NCI-H1694 (cell line): ENCODE data around the gene OR2T3.
"Not testable (repeated sequence)": the region's sequence is repeated elsewhere in the genome, so short reads cannot be mapped to it uniquely, and the experiment has no call there.

ENCODE experiments used
- DNase-seq: peaks from one replicate; lab custom pipeline; 2025; lab: John Stamatoyannopoulos, UW

The OR2T3 gene

DNA sequence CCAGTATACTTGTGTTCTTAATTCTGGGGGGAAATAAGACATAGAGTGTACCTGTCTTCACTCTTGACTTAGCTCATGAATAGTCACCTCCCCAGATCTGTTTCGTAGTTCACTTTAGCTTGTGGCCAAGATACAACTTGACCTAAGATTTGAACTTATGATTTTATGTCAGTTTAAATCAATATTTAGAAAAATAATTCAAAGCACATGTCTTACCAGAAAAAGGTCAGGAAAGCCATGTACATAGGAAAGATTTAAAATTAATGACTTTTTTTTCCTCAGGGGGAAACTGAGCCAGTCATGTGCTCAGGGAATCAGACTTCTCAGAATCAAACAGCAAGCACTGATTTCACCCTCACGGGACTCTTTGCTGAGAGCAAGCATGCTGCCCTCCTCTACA lies at the start of gene OR2T3:
OR2T3 (plus strand) TSS at position 301 of the 400 bp plus-strand sequence; CDS start at position 301, 0 bp downstream.
- not testable (repeated sequence) for DNase-seq

DNA sequence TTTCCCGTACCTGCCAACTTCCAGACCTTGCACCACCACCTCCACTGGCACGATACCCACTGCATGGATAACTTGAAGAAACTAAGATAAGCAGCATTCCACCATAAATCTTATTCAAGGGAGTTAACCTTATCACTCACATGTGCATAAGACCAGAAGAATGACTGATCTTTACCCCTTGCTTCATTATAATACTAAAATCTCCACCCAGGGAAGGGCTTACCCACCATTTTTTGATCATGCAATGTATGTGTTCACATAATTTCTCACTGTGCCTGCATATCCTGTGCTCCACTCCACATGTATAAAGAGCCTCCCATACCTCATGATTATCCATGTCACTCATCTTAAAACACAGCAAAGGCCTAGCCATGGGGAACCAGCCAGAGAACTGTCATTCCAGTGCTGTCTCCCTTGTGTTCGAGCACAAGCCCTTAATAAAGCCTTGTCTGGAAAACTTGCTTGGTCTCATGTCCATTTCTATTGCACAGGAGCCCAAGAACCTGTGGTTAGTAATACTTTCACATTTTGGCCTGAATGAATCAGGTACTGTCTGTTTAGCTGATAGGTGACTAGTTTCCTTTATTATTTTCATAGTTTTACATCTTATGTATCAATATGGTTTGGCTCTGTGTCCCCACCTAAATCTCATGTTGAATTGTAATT lies 45.5 kb upstream of the OR2T3 start:
- not testable (repeated sequence) for DNase-seq

- not testable (repeated sequence) for DNase-seq
Measured at GRCh38 chr1:248428192-248428533, 45.0 kb upstream of the OR2T3 start.

- not testable (repeated sequence) for DNase-seq
Measured at GRCh38 chr1:248431683-248432082, 41.5 kb upstream of the OR2T3 start.

DNA sequence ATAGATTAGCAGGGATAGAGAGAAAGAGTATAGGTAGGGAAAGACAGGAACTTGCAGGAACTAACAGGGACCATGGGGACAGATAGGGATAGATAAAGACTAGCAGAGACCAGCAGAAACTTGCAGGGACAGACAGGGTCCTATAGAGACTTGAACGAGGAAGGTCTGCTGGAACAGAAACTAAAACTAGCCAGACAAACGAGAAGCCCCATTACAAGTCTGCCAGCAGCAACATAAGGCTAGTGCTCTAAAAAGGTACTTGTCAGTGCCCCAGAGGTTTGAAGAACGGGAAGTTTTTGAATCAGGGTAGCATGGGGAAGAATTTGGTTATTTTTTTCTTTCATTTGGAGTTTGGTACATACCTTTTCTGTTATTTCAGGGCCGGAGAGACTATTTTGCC lies 41.0 kb upstream of the OR2T3 start:
- DNase-seq = not testable (repeated sequence)

DNA sequence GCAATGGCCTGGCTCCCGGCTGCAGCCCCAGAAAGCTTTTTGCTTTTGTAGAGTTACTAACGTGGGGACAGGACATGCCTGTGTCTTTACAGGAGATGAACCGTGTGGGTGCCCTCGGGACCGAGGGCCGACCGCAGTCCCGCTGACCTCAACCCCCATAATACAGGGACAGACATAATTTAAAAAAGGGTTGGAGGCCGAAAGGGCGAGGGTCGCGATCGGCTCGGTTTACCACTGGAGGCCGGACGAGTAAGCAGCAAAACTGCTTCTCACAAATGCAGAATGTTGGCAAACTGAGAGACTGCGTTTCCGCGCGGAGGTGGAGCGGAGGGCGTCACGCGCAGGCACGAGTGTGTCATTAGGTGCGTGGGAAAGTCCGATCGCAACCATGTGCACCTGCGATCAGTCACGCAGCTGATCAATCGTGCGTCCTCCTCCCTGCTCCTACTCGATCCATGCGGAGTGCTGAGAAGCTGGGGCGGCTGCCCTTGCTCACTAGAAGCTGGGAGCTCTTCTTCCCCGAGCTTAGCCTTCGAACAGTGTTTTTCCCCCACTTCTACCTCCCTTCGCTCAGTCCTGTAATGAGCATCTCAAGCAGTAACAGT lies 39.2 kb upstream of the OR2T3 start:
- not testable (repeated sequence) for DNase-seq

GRCh38 chr1:248434913-248435312 lies 38.2 kb upstream of the OR2T3 start:
- DNase-seq = not testable (repeated sequence)

DNA sequence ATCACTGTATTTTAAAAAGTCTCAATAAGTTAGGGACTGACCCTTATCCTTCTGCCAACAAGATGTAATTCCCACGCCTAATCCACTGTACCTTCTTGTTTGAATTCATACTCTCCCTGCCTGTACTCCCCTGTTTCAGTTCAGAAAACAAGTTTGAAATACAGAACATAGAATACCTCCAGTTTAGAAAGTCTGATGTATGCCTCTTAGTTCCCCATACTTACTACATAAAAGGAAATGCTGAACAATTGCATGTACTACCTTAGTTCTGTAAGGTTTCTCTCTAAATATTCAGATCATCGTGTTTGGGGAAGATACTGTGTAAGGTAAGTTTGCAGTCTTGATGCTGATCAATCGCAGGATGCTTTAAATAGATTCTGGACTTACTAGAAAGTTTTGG lies 36.8 kb upstream of the OR2T3 start:
- not testable (repeated sequence) for DNase-seq

- not testable (repeated sequence) for DNase-seq
Measured at GRCh38 chr1:248438668-248439067, 34.5 kb upstream of the OR2T3 start.

DNA sequence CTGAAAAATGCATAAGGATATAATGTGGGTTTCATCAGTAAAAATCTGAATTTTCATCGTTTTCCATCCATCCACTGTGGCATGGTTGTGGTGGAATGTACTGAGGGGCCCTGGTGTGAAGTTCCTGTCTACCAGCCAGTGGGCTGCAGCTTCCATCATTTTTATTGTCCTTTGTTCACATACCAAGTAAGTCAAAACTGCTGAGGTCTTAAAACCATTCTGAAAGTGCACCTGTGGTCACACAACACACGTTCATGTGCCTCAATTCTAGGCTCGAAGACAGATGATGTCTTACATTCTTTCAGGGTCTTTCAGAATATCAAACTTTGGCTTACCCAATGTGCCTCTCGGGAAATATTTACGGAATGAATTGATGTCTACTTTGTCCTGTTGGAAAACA lies 33.9 kb upstream of the OR2T3 start:
- not testable (repeated sequence) for DNase-seq

- not testable (repeated sequence) for DNase-seq
Measured at GRCh38 chr1:248442500-248443277, 30.5 kb upstream of the OR2T3 start.

GRCh38 chr1:248444603-248445002 lies 28.5 kb upstream of the OR2T3 start:
- DNase-seq = not testable (repeated sequence)

DNA sequence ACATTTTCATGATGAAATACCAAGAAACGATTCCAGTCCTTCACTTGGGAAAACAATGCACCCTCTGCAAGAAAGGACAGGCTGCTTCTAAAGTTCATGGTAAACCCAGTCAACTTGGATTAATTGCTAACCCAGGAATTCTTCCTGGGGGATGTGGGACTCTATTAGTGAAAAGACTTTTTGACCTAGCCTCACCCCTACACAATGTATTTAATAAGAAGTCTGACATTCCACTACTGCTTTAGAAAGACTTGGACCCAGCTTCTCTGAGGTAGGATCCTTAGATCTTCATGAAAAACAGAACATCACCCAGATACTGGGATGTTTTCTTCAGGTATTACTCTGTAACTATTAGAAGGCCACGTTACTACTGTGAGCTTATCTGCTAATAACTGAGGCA lies 27.8 kb upstream of the OR2T3 start, which contains the start of gene OR2T2:
OR2T2 (plus strand) TSS at position 239 of the 400 bp plus-strand sequence. CDS start 7,161 bp downstream, outside the sequence.
- DNase-seq = not testable (repeated sequence)

DNA sequence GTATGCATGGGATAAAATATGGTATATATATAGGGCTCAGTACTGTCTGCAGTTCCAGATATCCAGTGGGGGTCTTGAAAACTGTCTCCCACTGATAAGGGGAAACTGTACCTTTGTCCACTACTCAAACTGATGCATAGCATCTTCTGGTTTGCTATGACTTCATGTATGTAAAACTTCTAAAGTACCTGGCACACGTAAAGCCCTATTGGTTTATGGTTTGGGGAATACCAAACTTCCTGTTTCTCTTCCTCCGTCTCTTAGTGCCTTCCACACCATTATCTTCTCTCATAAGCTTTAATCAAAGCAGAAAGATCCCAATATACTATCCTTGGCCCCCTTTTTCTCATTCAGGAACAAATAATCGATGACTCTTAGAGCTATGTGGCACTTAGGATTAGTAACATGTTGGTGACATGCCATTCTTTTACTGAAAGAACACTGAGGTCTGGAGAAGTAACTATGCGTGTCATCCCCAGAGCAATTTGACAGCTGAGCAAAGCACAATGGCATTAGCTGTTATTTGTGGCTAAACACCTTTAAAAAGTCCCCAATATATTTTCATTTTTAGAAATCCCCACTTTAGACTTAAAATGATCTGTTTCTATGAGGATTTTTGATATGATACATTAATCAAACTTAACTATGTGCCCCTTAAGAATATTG lies 24.6 kb upstream of the OR2T3 start:
- DNase-seq = not testable (repeated sequence)

GRCh38 chr1:248449821-248450465 lies 23.2 kb upstream of the OR2T3 start:
- DNase-seq = not testable (repeated sequence)

DNA sequence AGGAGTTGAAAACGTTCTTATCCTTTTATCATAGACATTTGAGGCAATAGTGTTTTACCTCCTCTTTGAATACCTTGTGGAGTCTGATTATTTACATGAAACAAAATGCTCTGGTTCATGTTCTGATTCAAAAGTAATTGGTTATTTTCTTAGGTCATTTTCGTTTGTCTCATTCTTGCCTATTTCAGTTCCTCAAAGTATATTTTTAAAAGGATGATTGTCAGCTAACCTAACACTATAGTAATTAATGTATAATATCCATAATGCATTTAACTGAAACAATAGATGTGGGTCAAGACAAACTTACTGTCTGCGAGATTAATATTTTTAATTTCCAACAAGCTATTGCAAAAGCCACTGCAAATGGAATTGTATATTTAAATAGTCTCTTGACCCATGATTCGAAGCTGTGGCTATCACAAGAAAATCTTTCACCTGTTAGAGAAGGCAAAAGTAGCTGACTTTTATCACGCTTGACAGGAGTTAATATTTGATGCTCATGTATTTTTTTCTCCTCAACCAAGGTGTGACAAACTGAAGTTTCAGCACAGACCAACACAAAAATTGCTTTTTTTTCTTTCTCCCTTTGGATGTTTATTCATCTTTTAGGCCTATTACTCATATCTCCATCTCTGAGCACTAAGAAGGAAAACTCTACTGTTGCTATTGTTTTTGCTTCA lies 22.5 kb upstream of the OR2T3 start:
- DNase-seq = not testable (repeated sequence)

DNA sequence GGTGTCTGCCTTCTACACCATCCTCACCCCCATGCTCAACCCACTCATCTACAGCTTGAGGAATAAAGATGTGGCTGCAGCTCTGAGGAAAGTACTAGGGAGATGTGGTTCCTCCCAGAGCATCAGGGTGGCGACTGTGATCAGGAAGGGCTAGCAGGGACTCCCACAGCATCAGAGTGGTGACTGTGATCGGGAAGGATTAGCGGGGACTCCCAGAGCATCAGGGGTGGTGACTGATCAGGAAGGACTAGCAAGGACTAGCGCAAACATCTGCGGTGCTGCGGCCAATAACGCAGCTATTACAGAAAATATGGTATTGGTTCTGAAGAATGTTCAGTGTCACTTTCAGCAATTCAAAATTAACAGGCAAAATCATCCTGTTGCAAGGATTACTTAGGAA lies 19.5 kb upstream of the OR2T3 start:
- DNase-seq = not testable (repeated sequence)

DNA sequence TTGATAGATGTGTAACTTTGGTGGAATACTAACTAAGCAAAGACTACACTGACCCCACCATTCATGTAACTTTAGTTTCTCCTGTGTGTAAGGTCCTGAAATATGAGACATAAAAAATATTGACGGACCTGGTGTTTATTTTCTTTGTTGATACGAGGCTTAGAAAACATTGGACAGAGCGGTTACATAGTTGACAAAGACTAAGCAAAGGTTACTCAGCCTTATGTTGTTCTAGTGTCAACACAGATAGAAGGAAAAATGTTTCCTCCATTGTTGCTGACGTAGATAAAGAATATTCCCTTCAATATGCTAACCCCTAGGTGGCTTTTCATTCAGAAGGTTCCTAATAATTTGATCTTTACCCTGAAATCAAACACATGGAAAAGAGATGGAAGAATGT lies 18.1 kb upstream of the OR2T3 start:
- DNase-seq = not testable (repeated sequence)

DNA sequence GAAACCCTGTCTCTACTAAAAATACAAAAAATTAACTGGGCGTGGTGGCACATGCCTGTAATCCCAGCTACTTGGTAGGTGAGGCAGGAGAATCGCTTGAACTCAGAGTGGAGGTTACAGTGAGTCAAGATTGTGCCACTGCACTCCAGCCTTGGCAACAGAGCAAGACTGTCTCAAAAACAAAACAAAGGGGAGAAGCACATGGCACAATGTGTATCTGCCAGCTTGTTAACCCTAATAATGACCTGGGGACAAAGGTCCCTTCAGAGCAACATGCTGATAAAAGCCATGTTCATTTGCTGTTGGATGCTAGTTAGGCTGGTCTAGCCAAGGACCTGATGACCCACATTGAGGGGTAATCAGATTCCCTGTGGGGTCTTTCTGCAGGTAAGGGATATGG lies 16.5 kb upstream of the OR2T3 start:
- not testable (repeated sequence) for DNase-seq

DNA sequence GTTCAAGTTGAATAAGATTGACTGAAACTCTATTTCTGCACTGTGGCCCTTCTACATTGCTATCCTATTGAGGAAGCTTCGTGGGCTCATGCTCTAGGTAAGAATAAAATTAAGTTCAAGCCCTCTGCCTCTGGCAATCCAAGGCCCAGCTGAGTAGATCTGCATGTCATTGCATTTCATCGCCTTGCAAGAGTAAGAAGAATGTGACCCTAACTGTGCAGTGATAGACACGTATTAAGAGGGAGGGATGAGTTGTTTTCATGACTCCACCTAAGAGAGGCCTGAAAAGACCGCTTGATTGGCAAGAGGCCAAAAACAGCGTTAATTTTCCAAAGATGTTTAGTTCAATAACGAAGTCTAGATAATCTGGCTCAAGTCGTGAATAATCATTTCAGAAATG lies 14.0 kb upstream of the OR2T3 start:
- DNase-seq = not testable (repeated sequence)

DNA sequence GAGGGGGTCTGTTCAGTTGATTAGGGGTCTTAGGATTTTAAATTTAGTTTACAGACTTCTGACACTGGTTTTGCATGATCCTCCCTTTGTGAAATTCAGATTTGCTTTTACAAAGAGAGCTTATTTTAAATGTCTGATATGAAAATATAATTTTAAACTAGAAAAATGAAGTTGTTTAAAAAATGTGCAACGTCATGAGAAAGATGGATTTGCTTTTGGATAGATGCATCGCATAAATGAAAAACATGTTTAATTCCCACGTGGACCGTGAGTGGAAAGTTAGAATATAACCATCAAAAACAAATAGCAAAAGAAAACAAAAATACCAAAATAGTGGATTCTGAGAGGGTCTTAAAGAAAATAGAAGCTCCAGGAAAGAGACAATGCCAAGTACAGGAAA lies 2.0 kb upstream of the OR2T3 start:
- DNase-seq = no peak
